ENCODE measurements around the gene GNPNAT1. TPM values are rescaled to one million over a fixed set of nuclear protein-coding genes. Genes with fewer than 3 reads are reported as not detected.

The GNPNAT1 gene
- polyA plus RNA-seq, 1 of the 3 experiments (the other 2 are of a cell fraction), result 15.2 TPM

- TF ChIP-seq, protein P1, sequence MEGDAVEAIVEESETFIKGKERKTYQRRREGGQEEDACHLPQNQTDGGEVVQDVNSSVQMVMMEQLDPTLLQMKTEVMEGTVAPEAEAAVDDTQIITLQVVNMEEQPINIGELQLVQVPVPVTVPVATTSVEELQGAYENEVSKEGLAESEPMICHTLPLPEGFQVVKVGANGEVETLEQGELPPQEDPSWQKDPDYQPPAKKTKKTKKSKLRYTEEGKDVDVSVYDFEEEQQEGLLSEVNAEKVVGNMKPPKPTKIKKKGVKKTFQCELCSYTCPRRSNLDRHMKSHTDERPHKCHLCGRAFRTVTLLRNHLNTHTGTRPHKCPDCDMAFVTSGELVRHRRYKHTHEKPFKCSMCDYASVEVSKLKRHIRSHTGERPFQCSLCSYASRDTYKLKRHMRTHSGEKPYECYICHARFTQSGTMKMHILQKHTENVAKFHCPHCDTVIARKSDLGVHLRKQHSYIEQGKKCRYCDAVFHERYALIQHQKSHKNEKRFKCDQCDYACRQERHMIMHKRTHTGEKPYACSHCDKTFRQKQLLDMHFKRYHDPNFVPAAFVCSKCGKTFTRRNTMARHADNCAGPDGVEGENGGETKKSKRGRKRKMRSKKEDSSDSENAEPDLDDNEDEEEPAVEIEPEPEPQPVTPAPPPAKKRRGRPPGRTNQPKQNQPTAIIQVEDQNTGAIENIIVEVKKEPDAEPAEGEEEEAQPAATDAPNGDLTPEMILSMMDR (IDR thresholded peaks at IDR 0.05), result no peak
- TF ChIP-seq GABPA (IDR thresholded peaks at IDR 0.05; ENCODE audit: low read depth) (no peak), REST (IDR thresholded peaks at IDR 0.05; ENCODE audit: low read depth, low read length) (no peak)
These were observed 42.6 kb downstream of the GNPNAT1 start (continued) for GRCh38 chr14:52748647-52749292.

DNA sequence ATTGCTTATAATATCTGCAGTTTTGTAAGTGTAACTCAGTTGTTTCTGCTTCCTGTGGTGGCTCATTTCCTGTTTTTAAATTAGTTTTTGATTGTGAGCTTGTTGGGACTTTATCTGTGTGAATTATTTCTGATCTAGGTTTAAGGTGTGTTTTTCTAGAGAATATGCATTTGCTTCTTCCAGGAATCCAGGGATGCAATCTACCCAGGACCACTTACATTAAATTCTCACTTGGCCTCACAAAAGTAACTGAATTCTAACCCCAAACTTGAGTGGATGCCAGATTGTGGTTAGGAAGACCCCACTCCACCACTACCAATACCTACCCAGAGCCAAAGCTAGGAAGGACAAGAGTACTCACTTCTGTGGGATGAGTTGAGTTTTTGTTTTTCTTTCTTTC, 49.5 kb downstream of the GNPNAT1 start:
- Histone ChIP-seq H3F3A (replicated peaks; ENCODE audit: insufficient read depth) (peaks cover 5% of the 10 kb centered on the region), H3K9ac (no peak overlapping the region), H3K9me3 (no peaks in the 10 kb centered on the region), H3K36me3 (replicated peaks in 1 of 2; ENCODE audit: control insufficient read depth in 1 of 2, insufficient read depth in 2 of 2, low read length in 1 of 2) (peaks cover 7 to 9% of the 10 kb centered on the region in 2 experiments), H3K4me2 (peak overlapping the region; percentile 25; the same call in 1 of the 2 replicates), H3K79me2 (ENCODE audit: insufficient read depth) (peaks cover 65% of the 10 kb centered on the region), H3K27me3 (ENCODE audit: insufficient read depth) (no peaks in the 10 kb centered on the region), H3K9me2 (no peaks in the 10 kb centered on the region), H2AFZ (ENCODE audit: low read depth) (no peak overlapping the region; the same call in 1 of the 2 replicates), H4K20me1 (ENCODE audit: insufficient read depth) (no peaks in the 10 kb centered on the region), H3K4me3 (ENCODE audit: low read depth in 2 of 2, low read length in 1 of 2) (no peak overlapping the region), H3K27ac (ENCODE audit: low read depth in 2 of 2, low read length in 1 of 2) (peak overlapping the region in 1 of 2 experiments; percentile 40; a peak in 2 of 4 replicates), H3K4me1 (ENCODE audit: control insufficient read depth in 1 of 2, insufficient read depth in 2 of 2, low read depth in 1 of 2, low read length in 1 of 2) (0 out of 4 replicates have a peak, but pooled peaks cover 0 to 11% of the 10 kb centered on the region in 2 experiments)
- TF ChIP-seq FOSL2 (IDR thresholded peaks at IDR 0.05; ENCODE audit: borderline replicate concordance, low read depth), result no peak
- TF ChIP-seq RCOR1 (IDR thresholded peaks at IDR 0.05; ENCODE audit: low read length), result no peak
- no peak for TF ChIP-seq SIN3A (IDR thresholded peaks at IDR 0.05; ENCODE audit: borderline replicate concordance, low read depth, low read length)
- no peak for TF ChIP-seq FOXM1 (IDR thresholded peaks at IDR 0.05; ENCODE audit: low read depth)
- TF ChIP-seq IRF3 (IDR thresholded peaks at IDR 0.05; ENCODE audit: low read depth, low read length), result no peak
- TF ChIP-seq, protein P2, sequence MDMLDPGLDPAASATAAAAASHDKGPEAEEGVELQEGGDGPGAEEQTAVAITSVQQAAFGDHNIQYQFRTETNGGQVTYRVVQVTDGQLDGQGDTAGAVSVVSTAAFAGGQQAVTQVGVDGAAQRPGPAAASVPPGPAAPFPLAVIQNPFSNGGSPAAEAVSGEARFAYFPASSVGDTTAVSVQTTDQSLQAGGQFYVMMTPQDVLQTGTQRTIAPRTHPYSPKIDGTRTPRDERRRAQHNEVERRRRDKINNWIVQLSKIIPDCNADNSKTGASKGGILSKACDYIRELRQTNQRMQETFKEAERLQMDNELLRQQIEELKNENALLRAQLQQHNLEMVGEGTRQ (IDR thresholded peaks at IDR 0.05; ENCODE audit: borderline replicate concordance, low read depth, low read length), result no peak
- ChIA-PET CTCF (interaction anchor here (0.6 kb wide), 1 partner anchor 11 kb away, joined by 3 read pairs; no protein-coding TSS in a partner anchor), POLR2A (no interaction called here)
- no peak for DNase-seq

Measured in SK-N-SH (cell line).